ACHN (cell line): ENCODE data around the gene DDX18.
"Not testable (repeated sequence)": the region's sequence is repeated elsewhere in the genome, so short reads cannot be mapped to it uniquely, and the experiment has no call there.

ENCODE experiments used
- DNase-seq: peaks from one replicate; pipeline ENCODE4 v3.0.0-alpha.2; 2015
- in situ Hi-C: cut with HindIII; loops from 2 replicates; pipeline ENCODE4 v1.10.0; 2017; ENCODE audit warnings: low sequenced_read_pairs, low pct_ligation_motif_present, low pct_unique_long_range_greater_than_20kb

Gene DDX18

GRCh38 chr2:117814417-117815264 is at the start of gene DDX18:
TSS of gene DDX18 (plus strand) at chr2:117814691. CDS start at chr2:117814778, 87 bp downstream.
- in situ Hi-C loops, result no loop called here

GRCh38 chr2:117770730-117771129 is 43.8 kb upstream of the DDX18 start:
- no peak for DNase-seq
- in situ Hi-C loops, result no loop called here

More at GRCh38 chr2:117814417-117815264, at the start of gene DDX18:
- DNase-seq, result peak; percentile 99

GRCh38 chr2:117771969-117772630 is 42.4 kb upstream of the DDX18 start:
- in situ Hi-C loops, result no loop called here
- DNase-seq, result peak; percentile 65

GRCh38 chr2:117774716-117775115 is 39.8 kb upstream of the DDX18 start:
- in situ Hi-C loops, result no loop called here
- no peak for DNase-seq

- in situ Hi-C loops, result no loop called here
- no peak for DNase-seq
Measured at GRCh38 chr2:117775703-117776219, 38.7 kb upstream of the DDX18 start.

- no peak for DNase-seq
- in situ Hi-C loops, result no loop called here
Measured at GRCh38 chr2:117776888-117777287, 37.6 kb upstream of the DDX18 start.

- DNase-seq, result peak; percentile 61
- in situ Hi-C loops, result no loop called here
Measured at GRCh38 chr2:117785740-117786139, 28.8 kb upstream of the DDX18 start.

- DNase-seq, result no peak
- in situ Hi-C loops, result no loop called here
Measured at GRCh38 chr2:117786520-117786919, 28.0 kb upstream of the DDX18 start.

GRCh38 chr2:117789505-117789904 is 25.0 kb upstream of the DDX18 start:
- in situ Hi-C loops, result no loop called here
- no peak for DNase-seq

- in situ Hi-C loops, result no loop called here
- DNase-seq, result no peak
Measured at GRCh38 chr2:117794668-117795067, 19.8 kb upstream of the DDX18 start.

- in situ Hi-C loops, result no loop called here
- DNase-seq, result no peak
Measured at GRCh38 chr2:117801826-117802225, 12.7 kb upstream of the DDX18 start.

- in situ Hi-C loops, DNase-seq: not testable (repeated sequence)
Measured at GRCh38 chr2:117803644-117804325, 10.7 kb upstream of the DDX18 start.

- in situ Hi-C loops, result no loop called here
- DNase-seq, result no peak
Measured at GRCh38 chr2:117812443-117812842, 2.0 kb upstream of the DDX18 start.

GRCh38 chr2:117815946-117816345 is 1.5 kb downstream of the DDX18 start:
- DNase-seq, result no peak
- in situ Hi-C loops, result no loop called here

GRCh38 chr2:117818921-117819320 is 4.4 kb downstream of the DDX18 start:
- DNase-seq, result no peak
- in situ Hi-C loops, result no loop called here

GRCh38 chr2:117820444-117820843 is 6.0 kb downstream of the DDX18 start:
- in situ Hi-C loops, result no loop called here
- DNase-seq, result no peak

- peak; percentile 97 for DNase-seq
- in situ Hi-C loops, result no loop called here
Measured at GRCh38 chr2:117825437-117825836, 10.9 kb downstream of the DDX18 start.

- DNase-seq, in situ Hi-C loops: not testable (repeated sequence)
Measured at GRCh38 chr2:117827464-117827863, 13.0 kb downstream of the DDX18 start.

GRCh38 chr2:117828870-117829269 is 14.4 kb downstream of the DDX18 start:
- DNase-seq, result no peak
- in situ Hi-C loops, result no loop called here
